K562 (cell line): ENCODE results near the gene ALB. TPM values are rescaled to one million over a fixed set of nuclear protein-coding genes. Genes with fewer than 3 reads are reported as not detected.
A peak's percentile ranks its signal among the peaks of the same experiment; 100 is the strongest.

Experiments used
- ATAC-seq: fragments of 200-7000 bp; cut with Tn5 transposase; 3 replicates; pipeline ENCODE4 v1.9.1; 2020; ENCODE audit warnings: moderate library complexity
- BruUV-seq: library from RNA; stranded (reverse); fragments of 400-500 nt; replicated peaks from 2 replicates; lab custom pipeline; 2021; lab: Mats Ljungman, UMichigan
- CTCF ChIA-PET: fragments of 300-600 bp; formaldehyde crosslinking; extraction: SDS; loops from one replicate; lab custom pipeline; 2021; ENCODE audit warnings: low intra/inter-chr PET ratio; lab: Yijun Ruan, JAX
- POLR2A ChIA-PET: fragments of 300-600, 350-650 bp; sonication (Branson Sonifier 250); formaldehyde crosslinking; extraction: SDS; loops from one replicate; lab custom pipeline; 2021; ENCODE audit warnings: antibody characterized with exemption, inconsistent platforms; lab: Yijun Ruan, JAX
- DNase-seq, 4 experiments: peaks; one replicate each; pipeline versions ENCODE4 v3.0.0 to v3.0.0-alpha.2; 2011 to 2018; ENCODE audit warnings: low spot score in 3 of 4, mixed read lengths in 3 of 4; ENCODE audit errors: extremely low read depth in 1 of 4
- FAIRE-seq: peaks from 2 replicates; lab custom pipeline; 2011; peaks lifted over from hg19 to GRCh38; lab: Jason Lieb, UNC
- H2AFZ ChIP-seq: 2 replicates; pipeline ENCODE4 v1.6.0; 2011; ENCODE audit warnings: low read depth, low read length, control low read depth, inconsistent platforms
- H3K27ac ChIP-seq: fragments of 200-600 bp; 3 replicates; pipeline ENCODE4 v1.8.0; 2011; ENCODE audit warnings: low read depth, mild to moderate bottlenecking, control low read depth, inconsistent platforms, low read length, moderate library complexity, mixed read lengths; ENCODE audit errors: extremely low read depth
- H3K27me3 ChIP-seq, 2 experiments: fragments of 300-600 bp in 1 of 2; 2 replicates in 1 of 2; 3 replicates in 1 of 2; pipeline versions ENCODE4 v1.6.0 to v1.8.0; 2011; ENCODE audit warnings: inconsistent platforms in 2 of 2, low read length in 2 of 2, mild to moderate bottlenecking in 1 of 2, mixed read lengths in 1 of 2, moderate library complexity in 1 of 2; ENCODE audit not compliant: control insufficient read depth in 2 of 2, insufficient read depth in 2 of 2
- H3K36me3 ChIP-seq: fragments of 300-600 bp; 3 replicates; pipeline ENCODE4 v1.8.0; 2011; ENCODE audit warnings: mild to moderate bottlenecking, low read length, inconsistent platforms; ENCODE audit not compliant: control insufficient read depth, insufficient read depth
- H3K4me1 ChIP-seq, 2 experiments: fragments of 200-600 bp in 1 of 2; replicated peaks in 1 of 2; 2 replicates in 1 of 2; 3 replicates in 1 of 2; pipeline versions ENCODE4 v1.5.1 to v1.8.0; 2011; ENCODE audit warnings: inconsistent platforms in 2 of 2, low read length in 2 of 2, mild to moderate bottlenecking in 1 of 2, mixed read lengths in 1 of 2, moderate library complexity in 1 of 2; ENCODE audit not compliant: control insufficient read depth in 2 of 2, insufficient read depth in 2 of 2
- H3K4me2 ChIP-seq: 2 replicates; pipeline ENCODE4 v1.6.1; 2011; ENCODE audit warnings: low read length, control low read depth, inconsistent platforms, mixed read lengths; ENCODE audit not compliant: insufficient read depth
- H3K4me3 ChIP-seq: fragments of 200-600 bp; sonication (generic), shearing (Covaris generic); 2 replicates; pipeline ENCODE4 v1.5.1; 2016; ENCODE audit warnings: control low read depth, inconsistent platforms
- H3K79me2 ChIP-seq: fragments of 200-600 bp; 3 replicates; pipeline ENCODE4 v1.8.0; 2011; ENCODE audit warnings: low read length, inconsistent platforms; ENCODE audit not compliant: control insufficient read depth, insufficient read depth
- H3K9ac ChIP-seq, 2 experiments: 2 replicates each; pipeline versions ENCODE4 v1.6.0 to v1.6.1; 2011; ENCODE audit warnings: low read depth in 2 of 2, low read length in 2 of 2, control low read depth in 1 of 2, inconsistent platforms in 1 of 2, mild to moderate bottlenecking in 1 of 2, mixed read lengths in 1 of 2; ENCODE audit not compliant: insufficient read depth in 1 of 2
- H3K9me1 ChIP-seq: one replicate; pipeline ENCODE4 v1.6.0; 2011; ENCODE audit warnings: inconsistent platforms, mild to moderate bottlenecking, low read length, moderate library complexity; ENCODE audit not compliant: control insufficient read depth, insufficient read depth
- H3K9me3 ChIP-seq: replicated peaks from 2 replicates; pipeline ENCODE4 v1.5.1; 2011; ENCODE audit warnings: low read depth, low read length, inconsistent platforms; ENCODE audit not compliant: control insufficient read depth, insufficient read depth
- H4K20me1 ChIP-seq: replicated peaks from 2 replicates; pipeline ENCODE4 v1.6.1; 2011; ENCODE audit warnings: low read length, inconsistent platforms, mixed read lengths; ENCODE audit not compliant: control insufficient read depth, insufficient read depth
- CEBPG ChIP-seq, 3 experiments: fragments of 200-800 bp in 1 of 3; sonication (Bioruptor generic) in 1 of 3; sonication (generic) in 1 of 3; formaldehyde crosslinking in 1 of 3; IDR thresholded peaks in 2 of 3; conservative IDR thresholded peaks in 1 of 3; 2 replicates each; pipeline versions ENCODE4 v1.6.1 to v1.8.0; 2016 to 2022; ENCODE audit warnings: missing compliant biosample characterization in 2 of 3, missing genetic modification characterization in 2 of 3, mild to moderate bottlenecking in 1 of 3, missing genetic modification reagents in 1 of 3
- EWSR1 ChIP-seq: fragments of 450-650 bp; IDR thresholded peaks from 2 replicates; pipeline ENCODE4 v1.6.1; 2018; ENCODE audit warnings: borderline replicate concordance, mild to moderate bottlenecking, low read depth, moderate library complexity; ENCODE audit not compliant: partially characterized antibody
- in situ Hi-C: fragments of 300-500 bp; cut with MboI; formaldehyde crosslinking; loops from 4 replicates; pipeline ENCODE4 v1.15.0; 2018; ENCODE audit warnings: inconsistent platforms, mixed read lengths
- intact Hi-C: fragments of 100-400 bp; cut with micrococcal nuclease; formaldehyde crosslinking; loops from 2 replicates; pipeline ENCODE4 v1.14.2; 2022
- polyA plus RNA-seq, 8 experiments: library from polyadenylated mRNA; depleted of rRNA in 4 of 8; stranded (reverse) in 5 of 8; unstranded in 3 of 8; fragments of >200 nt; fragmentation: Nextera tagmentation in 2 of 8; fragmentation: Illumina TruSeq in 1 of 8; extraction: Ambion mirVana in 2 of 8; extraction: Trizol in 1 of 8; gene quantifications; 2 replicates each; pipeline versions ENCODE4 v1.2.1 to v1.2.3, GENCODE V29; 2011 to 2014; ENCODE audit warnings: inconsistent platforms in 1 of 8, missing spikeins in 1 of 8
- total RNA-seq, 7 experiments: library from RNA; depleted of rRNA in 6 of 7; stranded (reverse); fragments of >200 nt in 6 of 7; fragmentation: Illumina TruSeq in 2 of 7; extraction: Trizol in 2 of 7; gene quantifications; 2 replicates each; pipeline versions ENCODE4 v1.2.1 to v1.2.3, GENCODE V29; 2011 to 2021; ENCODE audit warnings: low replicate concordance in 1 of 7
- TF ChIP-seq, protein P1 (sequence below): fragments of 250-450 bp; sonication (Bioruptor Pico); IDR thresholded peaks from 2 replicates; pipeline ENCODE4 v1.8.0; 2022; ENCODE audit warnings: inconsistent platforms, mild to moderate bottlenecking, moderate library complexity, borderline replicate concordance
- TF ChIP-seq, protein P2 (sequence below): IDR thresholded peaks from 2 replicates; pipeline ENCODE4 v1.6.1; 2011; ENCODE audit warnings: borderline replicate concordance, low read depth, mild to moderate bottlenecking, moderate library complexity, low read length; ENCODE audit not compliant: insufficient read depth, poor library complexity, severe bottlenecking
- TF ChIP-seq, protein P3 (sequence below): fragments of 250-450 bp; sonication (Bioruptor Pico); IDR thresholded peaks from 2 replicates; pipeline ENCODE4 v1.4.0; 2020; ENCODE audit warnings: mild to moderate bottlenecking, moderate library complexity

ALB gene
- total and polyA plus RNA-seq, 9 of the 15 experiments (the other 6 are each of a cell fraction or from before 2014, with no cell fraction given): 0.04 to 18.5 (median 0.20) TPM; not detected in 2

DNA sequence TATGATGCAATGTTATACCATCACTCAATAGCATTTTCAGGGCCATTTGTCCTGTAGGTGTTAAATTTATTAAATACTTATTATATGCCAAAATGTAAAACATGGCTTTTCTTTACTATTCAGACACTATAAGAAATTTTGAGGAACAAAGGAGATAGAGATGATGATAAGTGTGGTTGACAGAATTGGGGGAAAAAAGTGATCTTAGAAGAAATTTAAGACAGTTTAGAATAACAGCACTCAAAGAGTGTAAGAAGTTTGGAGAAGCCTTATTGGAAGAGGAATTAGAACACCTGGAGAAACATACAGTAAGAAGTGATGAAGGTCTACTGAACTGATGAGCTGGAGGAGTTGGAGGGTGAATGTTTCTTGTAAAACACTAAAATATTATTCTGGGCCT, 19.1 kb downstream of the ALB start:
- no peak for FAIRE-seq
- Histone ChIP-seq H3K4me2 (no peak overlapping the region), H3K36me3 (no peaks in the 10 kb centered on the region), H3K4me3 (no peak overlapping the region), H3K9me1 (no peaks in the 10 kb centered on the region), H3K4me1 (no peaks in the 10 kb centered on the region), H2AFZ (no peak overlapping the region), H3K9ac (no peak overlapping the region), H3K9me3 (no peaks in the 10 kb centered on the region), H3K27me3 (no peaks in the 10 kb centered on the region), H4K20me1 (no peaks in the 10 kb centered on the region)
- DNase-seq: no peak
- ChIA-PET POLR2A (interaction anchor here (0.6 to 0.9 kb wide), 2 partner anchors 9 to 224 kb away, joined by 3 read pairs; no protein-coding TSS in a partner anchor), CTCF (no interaction called here)
- BruUV-seq: no TSS peak
- in situ Hi-C loops (no loop called here), intact Hi-C loops (no loop called here)
- TF ChIP-seq, protein P1, sequence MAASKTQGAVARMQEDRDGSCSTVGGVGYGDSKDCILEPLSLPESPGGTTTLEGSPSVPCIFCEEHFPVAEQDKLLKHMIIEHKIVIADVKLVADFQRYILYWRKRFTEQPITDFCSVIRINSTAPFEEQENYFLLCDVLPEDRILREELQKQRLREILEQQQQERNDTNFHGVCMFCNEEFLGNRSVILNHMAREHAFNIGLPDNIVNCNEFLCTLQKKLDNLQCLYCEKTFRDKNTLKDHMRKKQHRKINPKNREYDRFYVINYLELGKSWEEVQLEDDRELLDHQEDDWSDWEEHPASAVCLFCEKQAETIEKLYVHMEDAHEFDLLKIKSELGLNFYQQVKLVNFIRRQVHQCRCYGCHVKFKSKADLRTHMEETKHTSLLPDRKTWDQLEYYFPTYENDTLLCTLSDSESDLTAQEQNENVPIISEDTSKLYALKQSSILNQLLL (CRISPR knock-in tag): no peak
- TF ChIP-seq EWSR1 (no peak), CEBPG (CRISPR knock-in tag; IDR thresholded peaks at IDR 0.05) (no peak), CEBPG (tag; conservative IDR thresholded peaks at IDR 0.05 in 1 of 2, IDR thresholded peaks at IDR 0.05 in 1 of 2) (peak in 1 of 2 experiments; percentile 23; a peak in 1 of 4 replicates)
- TF ChIP-seq, protein P2, sequence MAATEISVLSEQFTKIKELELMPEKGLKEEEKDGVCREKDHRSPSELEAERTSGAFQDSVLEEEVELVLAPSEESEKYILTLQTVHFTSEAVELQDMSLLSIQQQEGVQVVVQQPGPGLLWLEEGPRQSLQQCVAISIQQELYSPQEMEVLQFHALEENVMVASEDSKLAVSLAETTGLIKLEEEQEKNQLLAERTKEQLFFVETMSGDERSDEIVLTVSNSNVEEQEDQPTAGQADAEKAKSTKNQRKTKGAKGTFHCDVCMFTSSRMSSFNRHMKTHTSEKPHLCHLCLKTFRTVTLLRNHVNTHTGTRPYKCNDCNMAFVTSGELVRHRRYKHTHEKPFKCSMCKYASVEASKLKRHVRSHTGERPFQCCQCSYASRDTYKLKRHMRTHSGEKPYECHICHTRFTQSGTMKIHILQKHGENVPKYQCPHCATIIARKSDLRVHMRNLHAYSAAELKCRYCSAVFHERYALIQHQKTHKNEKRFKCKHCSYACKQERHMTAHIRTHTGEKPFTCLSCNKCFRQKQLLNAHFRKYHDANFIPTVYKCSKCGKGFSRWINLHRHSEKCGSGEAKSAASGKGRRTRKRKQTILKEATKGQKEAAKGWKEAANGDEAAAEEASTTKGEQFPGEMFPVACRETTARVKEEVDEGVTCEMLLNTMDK: no peak
- TF ChIP-seq, protein P3, sequence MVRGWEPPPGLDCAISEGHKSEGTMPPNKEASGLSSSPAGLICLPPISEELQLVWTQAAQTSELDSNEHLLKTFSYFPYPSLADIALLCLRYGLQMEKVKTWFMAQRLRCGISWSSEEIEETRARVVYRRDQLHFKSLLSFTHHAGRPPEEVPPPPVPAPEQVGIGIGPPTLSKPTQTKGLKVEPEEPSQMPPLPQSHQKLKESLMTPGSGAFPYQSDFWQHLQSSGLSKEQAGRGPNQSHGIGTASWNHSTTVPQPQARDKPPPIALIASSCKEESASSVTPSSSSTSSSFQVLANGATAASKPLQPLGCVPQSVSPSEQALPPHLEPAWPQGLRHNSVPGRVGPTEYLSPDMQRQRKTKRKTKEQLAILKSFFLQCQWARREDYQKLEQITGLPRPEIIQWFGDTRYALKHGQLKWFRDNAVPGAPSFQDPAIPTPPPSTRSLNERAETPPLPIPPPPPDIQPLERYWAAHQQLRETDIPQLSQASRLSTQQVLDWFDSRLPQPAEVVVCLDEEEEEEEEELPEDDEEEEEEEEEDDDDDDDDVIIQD: no peak
- TF ChIP-seq, all 486 proteins: peak for 1
- H3K79me2 ChIP-seq: no peaks in the 10 kb centered on the region
- ATAC-seq: no peak
- no peak overlapping the region for H3K27ac ChIP-seq
